GM18526 (cell line): ENCODE measurements around the gene ANO9.

Experiments used
- POLR2A ChIP-seq: IDR thresholded peaks from 3 replicates; pipeline ENCODE4 v1.6.1; 2011; ENCODE audit not compliant: insufficient read length; ENCODE audit errors: extremely low read depth

ANO9 gene

GRCh38 chr11:475941-476340 is 34.1 kb upstream of the ANO9 start:
- TF ChIP-seq POLR2A, result no peak

DNA sequence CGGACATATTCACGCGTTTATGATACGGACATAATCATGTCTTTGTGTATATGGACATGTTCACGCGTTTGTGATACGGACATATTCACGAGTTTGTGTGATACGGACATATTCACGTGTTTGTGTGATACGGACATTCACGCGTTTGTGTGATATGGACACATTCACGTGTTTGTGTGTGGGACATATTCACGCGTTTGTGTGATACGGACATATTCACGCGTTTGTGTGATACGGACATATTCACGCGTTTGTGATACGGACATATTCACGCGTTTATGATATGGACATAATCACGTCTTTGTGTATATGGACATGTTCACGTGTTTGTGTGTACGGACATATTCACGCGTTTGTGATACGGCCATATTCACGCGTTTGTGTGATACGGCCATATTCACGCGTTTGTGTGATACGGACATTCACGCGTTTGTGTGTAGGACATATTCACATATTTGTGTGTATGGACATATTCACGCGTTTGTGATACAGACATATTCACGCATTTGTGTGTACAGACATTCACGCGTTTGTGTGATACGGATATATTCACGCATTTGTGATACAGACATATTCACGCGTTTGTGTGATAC is 33.2 kb upstream of the ANO9 start:
- no peak for TF ChIP-seq POLR2A

GRCh38 chr11:473962-474785 is 32.4 kb upstream of the ANO9 start:
- TF ChIP-seq POLR2A, result no peak

DNA sequence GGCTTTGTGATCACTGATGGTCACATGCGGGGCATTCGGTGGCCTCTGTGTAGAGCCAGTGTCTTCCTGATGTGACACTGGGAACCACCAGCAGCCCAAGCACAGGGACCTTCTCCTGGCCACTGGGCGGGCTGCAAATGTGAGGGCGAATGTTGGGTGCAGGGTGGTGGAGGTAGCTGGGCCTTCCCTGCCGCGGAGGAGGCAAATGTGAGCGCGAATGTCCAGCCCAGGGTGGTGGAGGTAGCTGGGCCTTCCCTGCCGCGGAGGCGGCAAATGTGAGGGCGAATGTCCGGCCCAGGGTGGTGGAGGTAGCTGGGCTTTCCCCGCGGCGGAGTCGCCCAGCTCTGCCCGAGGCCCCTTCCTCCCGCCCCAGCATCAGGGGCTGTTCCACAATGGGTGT is 31.6 kb upstream of the ANO9 start:
- TF ChIP-seq POLR2A, result no peak

- TF ChIP-seq POLR2A, result no peak
Observed at GRCh38 chr11:472816-473215, 31.0 kb upstream of the ANO9 start.

GRCh38 chr11:472272-472671 is 30.5 kb upstream of the ANO9 start:
- TF ChIP-seq POLR2A, result no peak

- no peak for TF ChIP-seq POLR2A
Observed at GRCh38 chr11:471468-472145, 29.8 kb upstream of the ANO9 start.

DNA sequence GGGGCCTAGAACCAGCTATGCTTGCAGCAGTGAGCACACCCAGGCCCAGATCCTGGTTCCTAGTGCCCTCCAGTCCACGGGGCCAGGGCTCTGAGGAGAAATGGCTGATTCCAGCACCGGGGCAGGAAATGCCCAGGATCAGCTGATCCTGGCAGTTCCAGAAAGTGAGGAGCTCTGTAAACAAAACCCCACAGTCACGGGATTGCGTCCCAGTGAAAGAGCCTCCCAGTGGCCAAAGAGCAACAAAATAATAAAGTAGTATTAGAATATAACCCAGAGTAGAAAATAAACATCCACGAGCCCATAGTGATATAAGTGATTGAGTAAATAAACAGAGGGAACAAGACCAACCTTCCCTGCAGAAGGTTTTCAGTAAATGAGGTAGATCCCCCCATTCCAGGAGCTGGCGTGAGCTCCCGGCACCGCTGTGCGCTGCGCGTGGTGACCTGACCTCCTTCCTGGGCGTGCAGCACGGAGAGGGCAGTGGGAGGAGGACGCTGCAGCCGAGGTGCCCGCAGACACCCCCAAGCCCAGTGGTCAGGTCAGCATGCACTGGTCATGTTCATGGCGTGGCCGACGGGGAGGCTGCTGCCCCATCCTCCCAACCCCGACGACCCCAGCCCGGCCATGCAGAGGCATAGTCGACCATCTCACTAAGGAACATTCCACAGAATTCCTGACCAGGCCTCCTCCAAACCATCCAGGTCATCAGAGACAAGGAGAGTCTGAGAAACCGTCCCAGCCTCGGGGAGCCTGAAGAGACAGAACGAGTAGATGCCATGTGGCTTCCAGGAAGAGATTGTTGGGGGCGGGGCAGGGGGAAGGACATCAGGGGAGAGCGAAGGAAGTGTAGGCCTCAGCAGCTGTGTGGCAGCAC is 28.1 kb upstream of the ANO9 start:
- no peak for TF ChIP-seq POLR2A

DNA sequence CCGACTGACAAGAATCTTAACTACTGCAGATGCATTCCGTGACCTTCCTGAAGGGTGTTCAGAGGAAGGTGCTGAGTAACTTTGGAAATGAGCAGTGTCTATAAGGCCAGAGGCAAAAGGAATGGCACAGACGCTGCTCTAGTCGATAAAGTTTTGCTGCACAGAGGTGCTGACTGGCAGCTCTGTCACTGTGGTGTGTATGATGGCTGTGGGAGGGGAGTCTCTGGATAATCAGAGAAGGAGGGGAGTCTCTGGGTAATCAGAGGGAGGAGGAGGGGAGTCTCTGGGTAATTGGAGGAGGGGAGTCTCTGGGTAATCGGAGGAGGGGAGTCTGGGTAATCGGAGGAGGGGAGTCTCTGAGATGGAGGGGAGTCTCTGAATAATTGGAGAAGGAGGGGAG is 26.7 kb upstream of the ANO9 start:
- TF ChIP-seq POLR2A, result no peak

- no peak for TF ChIP-seq POLR2A
Observed at GRCh38 chr11:468036-468435, 26.2 kb upstream of the ANO9 start.

GRCh38 chr11:465896-466530 is 24.2 kb upstream of the ANO9 start:
- TF ChIP-seq POLR2A, result no peak

DNA sequence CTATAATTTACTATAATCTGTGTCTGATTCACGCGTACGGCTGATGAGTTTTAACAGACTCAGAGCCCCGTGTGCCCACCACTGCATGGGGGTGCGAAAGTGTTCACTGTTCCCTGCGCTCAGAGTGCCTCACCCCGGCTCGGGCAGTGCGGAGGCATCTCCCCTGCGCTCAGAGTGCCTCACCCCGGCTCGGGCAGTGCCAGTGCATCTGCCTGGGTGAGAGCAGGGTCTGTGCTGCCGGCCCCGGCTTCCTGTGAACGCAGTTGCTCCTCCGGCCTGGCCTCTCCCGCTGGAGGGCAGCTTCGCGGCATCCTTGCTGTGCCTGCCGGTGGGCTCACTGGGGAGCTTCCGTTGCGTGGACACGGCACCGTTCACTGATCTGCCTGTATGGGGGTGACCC is 22.5 kb upstream of the ANO9 start:
- no peak for TF ChIP-seq POLR2A

DNA sequence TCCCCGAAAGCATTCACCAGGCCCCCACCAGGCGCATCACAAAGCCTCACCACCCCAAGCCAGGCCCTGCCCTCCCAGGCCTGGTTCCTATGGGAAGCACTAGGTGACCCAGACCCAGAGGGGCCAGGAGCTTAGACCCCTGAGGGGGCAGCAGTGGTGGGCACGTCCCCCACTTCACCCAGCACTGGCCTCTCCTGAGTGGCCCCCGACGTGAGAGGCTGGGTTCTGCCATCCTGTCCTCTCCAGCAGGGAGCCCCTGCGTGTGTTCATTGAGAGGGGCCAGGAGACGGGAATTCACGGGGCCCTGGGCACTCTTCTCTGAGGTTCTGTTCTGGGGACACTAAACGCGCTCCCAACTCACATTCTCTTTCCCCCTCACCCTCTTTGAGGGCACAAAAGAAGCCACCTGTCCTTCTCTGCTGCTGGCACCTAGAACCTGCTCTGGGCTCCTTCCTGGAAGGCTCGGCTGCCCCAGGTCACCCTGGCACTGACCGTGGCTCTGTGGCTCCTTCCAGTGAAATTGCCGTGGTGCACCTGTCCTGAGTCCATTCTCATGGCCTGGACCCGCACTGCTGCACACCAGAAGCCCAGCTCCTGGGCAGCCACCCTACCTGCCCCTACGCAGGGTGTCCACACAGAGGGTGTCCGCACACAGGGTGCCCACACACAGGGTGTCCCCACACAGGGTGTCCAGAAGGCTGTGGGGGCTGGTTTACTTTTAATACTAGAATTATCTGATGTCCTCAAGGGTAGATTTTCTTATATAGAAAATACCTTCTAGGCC is 20.5 kb upstream of the ANO9 start:
- no peak for TF ChIP-seq POLR2A

GRCh38 chr11:461626-462025 is 19.8 kb upstream of the ANO9 start:
- TF ChIP-seq POLR2A, result no peak
